B cell (primary cell): ENCODE results near the gene RHOT1. TPM values are rescaled to one million over a fixed set of nuclear protein-coding genes. Genes with fewer than 3 reads are reported as not detected.
"Not testable (repeated sequence)": the region's sequence is repeated elsewhere in the genome, so short reads cannot be mapped to it uniquely, and the experiment has no call there.

Experiments used
- ATAC-seq: fragments of 200-7000 bp; cut with Tn5 transposase; one replicate; pipeline ENCODE4 v1.10.0; 2021; ENCODE audit warnings: low read depth, mild to moderate bottlenecking, moderate number of reproducible peaks, moderate library complexity
- CTCF ChIA-PET: fragments of 350-600 bp; sonication (Branson Sonifier 250); formaldehyde crosslinking; loops from one replicate; lab custom pipeline; 2021; ENCODE audit warnings: antibody characterized with exemption, inconsistent platforms; lab: Charles Lee
- POLR2A ChIA-PET: fragments of 350-600 bp; sonication (Branson Sonifier 250); formaldehyde crosslinking; loops from one replicate; lab custom pipeline; 2021; ENCODE audit warnings: antibody characterized with exemption; lab: Charles Lee
- DNase-seq: peaks from one replicate; pipeline ENCODE4 v3.0.0; 2013
- H2AFZ ChIP-seq: 2 replicates; pipeline ENCODE4 v1.6.1; 2012; ENCODE audit warnings: mild to moderate bottlenecking, low read depth, low read length; ENCODE audit not compliant: insufficient read depth, poor library complexity, severe bottlenecking
- H3K27ac ChIP-seq, 2 donors: 1 replicate in 1 of 2; 2 replicates in 1 of 2; pipeline ENCODE4 v1.5.1; 2012 to 2013; ENCODE audit warnings: low read length in 2 of 2, mild to moderate bottlenecking in 2 of 2, moderate library complexity in 1 of 2
- H3K27me3 ChIP-seq, 4 experiments: fragments of 200-600 bp in 1 of 4; sonication (generic) in 1 of 4; replicated peaks in 1 of 4; 1 replicate in 2 of 4; 2 replicates in 2 of 4; pipeline versions ENCODE4 v1.6.1 to v1.7.0; 2013 to 2016; ENCODE audit warnings: low read length in 3 of 4, mild to moderate bottlenecking in 2 of 4, mixed read lengths in 1 of 4, moderate library complexity in 1 of 4; ENCODE audit not compliant: insufficient read depth in 4 of 4, control insufficient read depth in 3 of 4; ENCODE audit errors: control extremely low read depth in 1 of 4
- H3K36me3 ChIP-seq, 2 experiments: replicated peaks in 1 of 2; 1 replicate in 1 of 2; 2 replicates in 1 of 2; pipeline versions ENCODE4 v1.6.1 to v1.7.1; 2013; ENCODE audit warnings: low read length in 1 of 2; ENCODE audit not compliant: insufficient read depth in 2 of 2, control insufficient read depth in 1 of 2; ENCODE audit errors: control extremely low read depth in 1 of 2, extremely low read depth in 1 of 2
- H3K4me1 ChIP-seq, 2 donors: fragments of 200-600 bp in 1 of 2; sonication (generic) in 1 of 2; 1 replicate in 1 of 2; 2 replicates in 1 of 2; pipeline versions ENCODE4 v1.5.1 to v1.6.1; 2013 to 2017; ENCODE audit warnings: low read length in 2 of 2; ENCODE audit not compliant: control insufficient read depth in 2 of 2, insufficient read depth in 2 of 2
- H3K4me2 ChIP-seq: replicated peaks from 2 replicates; pipeline ENCODE3; 2012; ENCODE audit warnings: mild to moderate bottlenecking, low read depth, low read length; ENCODE audit not compliant: poor library complexity, severe bottlenecking
- H3K4me3 ChIP-seq, 5 experiments: fragments of 200-600 bp in 1 of 5; sonication (generic) in 1 of 5; 1 replicate in 3 of 5; 2 replicates in 2 of 5; pipeline versions ENCODE4 v1.5.1 to v1.7.0; 2011 to 2016; ENCODE audit warnings: low read length in 4 of 5, mild to moderate bottlenecking in 4 of 5, low read depth in 2 of 5, control low read depth in 1 of 5, moderate library complexity in 1 of 5; ENCODE audit not compliant: insufficient read depth in 1 of 5; ENCODE audit errors: control extremely low read depth in 1 of 5, extremely low read depth in 1 of 5
- H3K79me2 ChIP-seq: fragments of 200-600 bp; sonication (generic); one replicate; pipeline ENCODE4 v1.6.0; 2016; ENCODE audit warnings: low read length; ENCODE audit not compliant: control insufficient read depth, insufficient read depth
- H3K9ac ChIP-seq: fragments of 200-600 bp; sonication (generic); 2 replicates; pipeline ENCODE4 v1.6.1; 2017; ENCODE audit warnings: mild to moderate bottlenecking, low read length, moderate library complexity
- H3K9me3 ChIP-seq, 3 donors: one replicate each; pipeline versions ENCODE4 v1.6.1 to v1.7.1; 2013; ENCODE audit warnings: low read length in 2 of 3; ENCODE audit not compliant: control insufficient read depth in 2 of 3, insufficient read depth in 1 of 3; ENCODE audit errors: control extremely low read depth in 1 of 3
- H4K20me1 ChIP-seq: 2 replicates; pipeline ENCODE4 v1.6.0; 2012; ENCODE audit warnings: mild to moderate bottlenecking, low read length; ENCODE audit not compliant: insufficient read depth, control insufficient read depth, poor library complexity, severe bottlenecking
- H3K27ac Mint-ChIP-seq: one replicate; pipeline ENCODE4 v1.8.0; 2021; ENCODE audit warnings: mixed read lengths
- H3K27me3 Mint-ChIP-seq: one replicate; pipeline ENCODE4 v1.8.0; 2021; ENCODE audit warnings: mixed read lengths
- H3K4me1 Mint-ChIP-seq: one replicate; pipeline ENCODE4 v1.8.0; 2021; ENCODE audit warnings: mixed read lengths
- H3K4me3 Mint-ChIP-seq: one replicate; pipeline ENCODE4 v1.8.0; 2021; ENCODE audit warnings: mixed read lengths
- H3K9me3 Mint-ChIP-seq: one replicate; pipeline ENCODE4 v1.8.0; 2022; ENCODE audit warnings: mixed read lengths; ENCODE audit not compliant: insufficient read depth
- WGBS: methylation state at CpG from one replicate; pipeline ENCODE4 v1.1.5; 2013; ENCODE audit warnings: missing lambda C conversion rate; ENCODE audit not compliant: insufficient coverage; 5-methylcytosine and 5-hydroxymethylcytosine counted together
- intact Hi-C: fragments of 100-400 bp; cut with micrococcal nuclease; formaldehyde crosslinking; loops from one replicate; pipeline ENCODE4 v1.10.0; 2022
- polyA plus RNA-seq: library from polyadenylated mRNA; depleted of rRNA; stranded (reverse); fragments of >200 nt; gene quantifications from 2 replicates; pipeline ENCODE4 v1.2.3, GENCODE V29; 2012
- total RNA-seq, 2 donors: library from RNA; stranded (reverse); fragments of 120-200 nt in 1 of 2; gene quantifications; 1 replicate in 1 of 2; 2 replicates in 1 of 2; pipeline versions ENCODE4 v1.2.3 to v1.2.4, GENCODE V29; 2013 to 2022

Gene RHOT1
- total and polyA plus RNA-seq, 2 donors (not counting 1 experiment from before 2014, with no cell fraction given), result 24.6 to 24.7 TPM

DNA sequence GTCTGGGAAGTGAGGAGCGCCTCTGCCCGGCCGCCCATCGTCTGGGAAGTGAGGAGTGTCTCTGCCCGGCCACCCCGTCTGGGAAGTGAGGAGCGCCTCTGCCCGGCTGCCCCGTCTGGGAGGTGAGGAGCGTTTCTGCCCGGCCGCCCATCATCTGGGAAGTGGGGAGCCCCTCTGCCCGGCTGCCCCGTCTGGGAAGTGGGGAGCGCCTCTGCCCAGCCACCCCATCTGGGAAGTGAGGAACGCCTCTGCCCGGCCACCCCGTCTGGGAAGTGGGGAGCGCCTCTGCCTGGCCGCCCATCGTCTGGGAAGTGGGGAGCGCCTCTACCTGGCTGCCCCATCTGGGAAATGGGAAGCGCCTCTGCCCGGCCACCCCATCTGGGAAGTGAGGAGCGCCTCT is 37.2 kb downstream of the RHOT1 start:
- H3K27me3 Mint-ChIP-seq, intact Hi-C loops: not testable (repeated sequence)
- peaks cover 0 to 14% (median 0%) of the 10 kb centered on the region in 3 donors for H3K9me3 ChIP-seq

DNA sequence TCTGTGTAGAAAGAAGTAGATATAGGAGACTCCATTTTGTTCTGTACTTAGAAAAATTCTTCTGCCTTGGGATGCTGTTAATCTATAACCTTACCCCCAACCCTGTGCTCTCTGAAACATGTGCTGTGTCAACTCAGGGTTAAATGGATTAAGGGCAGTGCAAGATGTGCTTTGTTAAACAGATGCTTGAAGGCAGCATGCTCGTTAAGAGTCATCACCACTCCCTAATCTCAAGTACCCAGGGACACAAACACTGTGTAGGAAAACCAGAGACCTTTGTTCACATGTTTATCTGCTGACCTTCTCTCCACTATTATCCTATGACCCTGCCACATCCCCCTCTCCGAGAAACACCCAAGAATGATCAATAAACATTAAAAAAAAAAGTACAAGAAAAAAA is 38.0 kb downstream of the RHOT1 start:
- H3K27ac Mint-ChIP-seq, ATAC-seq, intact Hi-C loops, H3K27me3 Mint-ChIP-seq, H3K9ac ChIP-seq, H2AFZ ChIP-seq, DNase-seq, POLR2A ChIA-PET, H3K4me2 ChIP-seq, H4K20me1 ChIP-seq, H3K4me3 ChIP-seq, H3K27ac ChIP-seq, H3K27me3 ChIP-seq, H3K4me1 ChIP-seq, H3K9me3 Mint-ChIP-seq, H3K4me1 Mint-ChIP-seq, H3K79me2 ChIP-seq, H3K4me3 Mint-ChIP-seq: not testable (repeated sequence)
- peaks cover 0 to 14% (median 0%) of the 10 kb centered on the region in 3 donors for H3K9me3 ChIP-seq
- WGBS, result no CpG with 5 or more reads among the region's 2 CpGs
- CTCF ChIA-PET, result interaction anchor here (1.2 kb wide), 1 partner anchor 41 kb away, joined by 3 read pairs; no protein-coding TSS in a partner anchor
- H3K36me3 ChIP-seq, result peaks cover 8 to 18% of the 10 kb centered on the region in 2 experiments

More for the DNA sequence above, 37.2 kb downstream of the RHOT1 start:
- H3K4me1 Mint-ChIP-seq, H3K79me2 ChIP-seq, H3K4me1 ChIP-seq, POLR2A ChIA-PET, DNase-seq, H3K4me3 Mint-ChIP-seq, H3K4me3 ChIP-seq, CTCF ChIA-PET, H3K9me3 Mint-ChIP-seq, H2AFZ ChIP-seq, ATAC-seq, H4K20me1 ChIP-seq, H3K27ac ChIP-seq, H3K9ac ChIP-seq, H3K4me2 ChIP-seq, H3K27me3 ChIP-seq, H3K27ac Mint-ChIP-seq: not testable (repeated sequence)
- H3K36me3 ChIP-seq, result peaks cover 8 to 23% of the 10 kb centered on the region in 2 experiments
- WGBS, result 97% methylated on average over 19 of the region's 25 CpGs
